H1 (cell line): ENCODE results near the gene RANBP17. TPM values are rescaled to one million over a fixed set of nuclear protein-coding genes. Genes with fewer than 3 reads are reported as not detected.

Experiments used
- CTCF ChIA-PET: fragments of 300-600 bp; sonication (Branson Sonifier 250); formaldehyde crosslinking; loops from one replicate; lab custom pipeline; 2021; ENCODE audit not compliant: partially characterized antibody; lab: Charles Lee
- POLR2A ChIA-PET: fragments of 300-600 bp; sonication (Branson Sonifier 250); formaldehyde crosslinking; loops from one replicate; lab custom pipeline; 2021; ENCODE audit warnings: inconsistent platforms; ENCODE audit not compliant: partially characterized antibody; lab: Charles Lee
- DNase-seq, 2 experiments: peaks; one replicate each; pipeline versions ENCODE4 v3.0.0 to v3.0.0-alpha.2; 2010 to 2022; ENCODE audit warnings: low spot score in 2 of 2, low read depth in 1 of 2, mixed read lengths in 1 of 2
- FAIRE-seq: peaks from 2 replicates; lab custom pipeline; 2011; peaks lifted over from hg19 to GRCh38; lab: Jason Lieb, UNC
- H2AFZ ChIP-seq: 2 replicates; pipeline ENCODE4 v1.8.1; 2012; ENCODE audit warnings: low read length, inconsistent platforms
- H2AK5ac ChIP-seq: 2 replicates; pipeline ENCODE4 v1.6.1; 2013; ENCODE audit warnings: low read depth, low read length
- H2BK120ac ChIP-seq: replicated peaks from 2 replicates; pipeline ENCODE3; 2013; ENCODE audit warnings: low read depth, low read length, inconsistent platforms
- H2BK12ac ChIP-seq: 2 replicates; pipeline ENCODE4 v1.6.1; 2013; ENCODE audit warnings: low read depth, low read length
- H2BK15ac ChIP-seq: 2 replicates; pipeline ENCODE4 v1.6.1; 2013; ENCODE audit warnings: low read length
- H2BK20ac ChIP-seq: 2 replicates; pipeline ENCODE4 v1.6.1; 2013; ENCODE audit warnings: low read length
- H2BK5ac ChIP-seq: 2 replicates; pipeline ENCODE4 v1.6.1; 2013; ENCODE audit warnings: low read depth, low read length
- H3K14ac ChIP-seq: 2 replicates; pipeline ENCODE4 v1.6.1; 2013; ENCODE audit warnings: inconsistent platforms; ENCODE audit not compliant: insufficient read length
- H3K18ac ChIP-seq: 2 replicates; pipeline ENCODE4 v1.6.1; 2013; ENCODE audit warnings: low read length; ENCODE audit errors: extremely low read depth
- H3K23ac ChIP-seq: 2 replicates; pipeline ENCODE4 v1.6.1; 2013; ENCODE audit warnings: inconsistent platforms; ENCODE audit not compliant: insufficient read length
- H3K23me2 ChIP-seq: 2 replicates; pipeline ENCODE4 v1.6.1; 2013; ENCODE audit warnings: low read depth, low read length
- H3K27ac ChIP-seq: 2 replicates; pipeline ENCODE4 v1.6.1; 2011; ENCODE audit warnings: low read depth, low read length, inconsistent platforms
- H3K27me3 ChIP-seq, 4 experiments: replicated peaks in 1 of 4; 1 replicate in 1 of 4; 2 replicates in 3 of 4; pipeline versions ENCODE4 v1.6.1 to v1.8.1; 2011 to 2013; ENCODE audit warnings: low read length in 3 of 4, mild to moderate bottlenecking in 3 of 4, inconsistent platforms in 2 of 4, mixed read lengths in 2 of 4, moderate library complexity in 1 of 4; ENCODE audit not compliant: control insufficient read depth in 3 of 4, insufficient read depth in 3 of 4; ENCODE audit errors: extremely low read depth in 1 of 4
- H3K36me3 ChIP-seq, 4 experiments: 2 replicates each; pipeline versions ENCODE4 v1.6.1 to v1.8.1; 2011 to 2013; ENCODE audit warnings: mild to moderate bottlenecking in 4 of 4, low read length in 3 of 4, moderate library complexity in 2 of 4, control low read depth in 1 of 4, inconsistent platforms in 1 of 4; ENCODE audit not compliant: insufficient read depth in 4 of 4, control insufficient read depth in 2 of 4
- H3K4ac ChIP-seq: replicated peaks from 2 replicates; pipeline ENCODE3; 2013; ENCODE audit warnings: low read length, low read depth, mixed read lengths, inconsistent platforms; ENCODE audit not compliant: insufficient read length
- H3K4me1 ChIP-seq, 4 experiments: replicated peaks in 1 of 4; 1 replicate in 1 of 4; 2 replicates in 3 of 4; pipeline versions ENCODE4 v1.6.1 to v1.8.1; 2011 to 2013; ENCODE audit warnings: low read length in 3 of 4, inconsistent platforms in 2 of 4, mixed read lengths in 1 of 4; ENCODE audit not compliant: insufficient read depth in 4 of 4, control insufficient read depth in 3 of 4
- H3K4me2 ChIP-seq, 2 experiments: 2 replicates each; pipeline versions ENCODE4 v1.6.1 to v1.8.1; 2011 to 2013; ENCODE audit warnings: low read depth in 2 of 2, low read length in 2 of 2, control low read depth in 1 of 2, inconsistent platforms in 1 of 2, mild to moderate bottlenecking in 1 of 2; ENCODE audit not compliant: insufficient read depth in 1 of 2
- H3K4me3 ChIP-seq, 4 experiments: fragments of 200-600, 300-600 bp in 1 of 4; sonication (generic), shearing (Covaris generic), sonication (Bioruptor Twin) in 1 of 4; 2 replicates each; pipeline versions ENCODE4 v1.5.1 to v1.8.1; 2011 to 2016; ENCODE audit warnings: low read length in 4 of 4, low read depth in 3 of 4, control low read depth in 2 of 4, inconsistent platforms in 2 of 4, mild to moderate bottlenecking in 2 of 4, mixed read lengths in 1 of 4, moderate library complexity in 1 of 4; ENCODE audit not compliant: insufficient read depth in 2 of 4; ENCODE audit errors: extremely low read depth in 1 of 4
- H3K56ac ChIP-seq: replicated peaks from 2 replicates; pipeline ENCODE3; 2013; ENCODE audit warnings: low read depth, mild to moderate bottlenecking, mixed read lengths, low read length, inconsistent platforms; ENCODE audit not compliant: insufficient read length
- H3K79me1 ChIP-seq: 2 replicates; pipeline ENCODE4 v1.6.1; 2013; ENCODE audit warnings: low read depth, low read length, control low read depth
- H3K79me2 ChIP-seq, 2 experiments: 2 replicates each; pipeline versions ENCODE4 v1.6.1 to v1.8.1; 2012 to 2013; ENCODE audit warnings: low read length in 2 of 2, mild to moderate bottlenecking in 2 of 2, inconsistent platforms in 1 of 2; ENCODE audit not compliant: insufficient read depth in 2 of 2, control insufficient read depth in 1 of 2
- H3K9ac ChIP-seq, 4 experiments: replicated peaks in 1 of 4; 1 replicate in 1 of 4; 2 replicates in 3 of 4; pipeline versions ENCODE4 v1.6.1 to v1.8.1; 2011 to 2013; ENCODE audit warnings: low read depth in 3 of 4, low read length in 3 of 4, control low read depth in 2 of 4, mild to moderate bottlenecking in 2 of 4, moderate library complexity in 2 of 4, inconsistent platforms in 1 of 4; ENCODE audit errors: extremely low read depth in 1 of 4
- H3K9me3 ChIP-seq, 2 experiments: 2 replicates each; pipeline versions ENCODE4 v1.6.1 to v1.8.1; 2012 to 2013; ENCODE audit warnings: mild to moderate bottlenecking in 2 of 2, moderate library complexity in 2 of 2, control low read depth in 1 of 2, inconsistent platforms in 1 of 2, low read depth in 1 of 2, low read length in 1 of 2, mixed read lengths in 1 of 2; ENCODE audit not compliant: insufficient read depth in 2 of 2
- H4K20me1 ChIP-seq, 2 experiments: replicated peaks in 1 of 2; 2 replicates each; pipeline versions ENCODE3 to v1.8.1; 2011 to 2013; ENCODE audit warnings: inconsistent platforms in 2 of 2, low read length in 2 of 2, mild to moderate bottlenecking in 1 of 2; ENCODE audit not compliant: insufficient read depth in 2 of 2, control insufficient read depth in 1 of 2
- H4K5ac ChIP-seq: 2 replicates; pipeline ENCODE4 v1.6.1; 2013; ENCODE audit warnings: low read length, low read depth, mixed read lengths, inconsistent platforms; ENCODE audit not compliant: insufficient read length
- H4K8ac ChIP-seq: 2 replicates; pipeline ENCODE4 v1.8.0; 2013; ENCODE audit warnings: mild to moderate bottlenecking, moderate library complexity, low read length, inconsistent platforms; ENCODE audit not compliant: insufficient read depth; ENCODE audit errors: extremely low read depth
- H4K91ac ChIP-seq: replicated peaks from 2 replicates; pipeline ENCODE3; 2013; ENCODE audit warnings: low read length, mixed read lengths, inconsistent platforms; ENCODE audit not compliant: insufficient read length
- FOSL1 ChIP-seq: IDR thresholded peaks from 2 replicates; pipeline ENCODE4 v1.6.1; 2011; ENCODE audit warnings: mild to moderate bottlenecking, low read depth, low read length, moderate library complexity; ENCODE audit not compliant: insufficient read depth
- HDAC2 ChIP-seq, 2 experiments: fragments of 300-600 bp in 1 of 2; sonication (generic) in 1 of 2; IDR thresholded peaks; 2 replicates each; pipeline ENCODE4 v1.6.1; 2011 to 2012; ENCODE audit warnings: low read depth in 2 of 2, low read length in 2 of 2, mild to moderate bottlenecking in 2 of 2, moderate library complexity in 2 of 2, borderline replicate concordance in 1 of 2, inconsistent platforms in 1 of 2
- JUND ChIP-seq: IDR thresholded peaks from 2 replicates; pipeline ENCODE4 v1.6.1; 2011; ENCODE audit warnings: mild to moderate bottlenecking, improper control_type of control experiment, low read length
- SAP30 ChIP-seq: fragments of 300-600 bp; sonication (generic); IDR thresholded peaks from 2 replicates; pipeline ENCODE4 v1.7.1; 2012; ENCODE audit warnings: low read length, moderate library complexity, mild to moderate bottlenecking, inconsistent platforms; ENCODE audit not compliant: insufficient read depth, insufficient replicate concordance
- SUZ12 ChIP-seq: fragments of 200-600 bp; sonication (generic); IDR thresholded peaks from 2 replicates; pipeline ENCODE4 v1.6.1; 2012; ENCODE audit warnings: mild to moderate bottlenecking, inconsistent platforms, low read length, moderate library complexity, mixed read lengths
- YY1 ChIP-seq: IDR thresholded peaks from 2 replicates; pipeline ENCODE4 v1.6.1; 2011; ENCODE audit warnings: low read depth, mild to moderate bottlenecking, low read length
- WGBS, 2 experiments: shearing (Covaris generic) in 1 of 2; methylation state at CpG; one replicate each; pipeline versions ENCODE4 v1.1.6 to v1.1.7; 2013 to 2015; ENCODE audit warnings: low lambda C conversion rate in 2 of 2, mixed read lengths in 2 of 2, inconsistent platforms in 1 of 2, low coverage in 1 of 2, missing lambda C conversion rate in 1 of 2; ENCODE audit not compliant: insufficient replicate concordance in 2 of 2, insufficient coverage in 1 of 2, insufficient read length in 1 of 2; ENCODE audit errors: extremely low coverage in 1 of 2, missing lambda C conversion rate in 1 of 2; 5-methylcytosine and 5-hydroxymethylcytosine counted together
- polyA plus RNA-seq, 7 experiments: library from polyadenylated mRNA; depleted of rRNA in 3 of 7; stranded (reverse) in 5 of 7; unstranded in 2 of 7; fragments of >200 nt in 5 of 7; fragments of 200-250 nt in 2 of 7; gene quantifications; 1 replicate in 5 of 7; 2 replicates in 1 of 7; 4 replicates in 1 of 7; pipeline versions ENCODE4 v1.2.1 to v1.2.3, GENCODE V29; 2011 to 2013; ENCODE audit warnings: missing spikeins in 2 of 7, mixed read lengths in 2 of 7
- total RNA-seq: library from RNA; stranded (reverse); fragmentation: NEBNext Ultra II Directional; extraction: Animal tissue kit (Norgen Biotek cat#: 25700); gene quantifications from 2 replicates; pipeline ENCODE4 v1.2.1, GENCODE V29; 2021

The RANBP17 gene
- total and polyA plus RNA-seq, 2 of the 8 experiments (the other 6 are each of a cell fraction or from before 2014, with no cell fraction given): 8.6 to 21.3 TPM

GRCh38 chr5:170903075-170903474 is 41.3 kb downstream of the RANBP17 start:
- 84% methylated on average over 8 of the region's 8 CpGs; no CpG with 5 or more reads in 1 of the 2 experiments for WGBS, 2 experiments

More at GRCh38 chr5:170903075-170903474, 41.3 kb downstream of the RANBP17 start:
- Histone ChIP-seq H2BK12ac (no peak overlapping the region), H3K36me3 (no peaks in the 10 kb centered on the region; a peak in 1 of 8 replicates), H3K4me1 (no peaks in the 10 kb centered on the region; a peak in 1 of 7 replicates), H3K56ac (no peak overlapping the region), H3K79me2 (no peaks in the 10 kb centered on the region; a peak in 1 of 4 replicates), H3K4ac (no peak overlapping the region), H2AK5ac (no peak overlapping the region), H3K4me3 (no peak overlapping the region; a peak in 1 of 8 replicates), H3K9ac (no peak overlapping the region), H3K14ac (no peak overlapping the region), H2BK15ac (no peak overlapping the region), H3K27me3 (no peaks in the 10 kb centered on the region), H2AFZ (no peak overlapping the region), H4K91ac (no peak overlapping the region), H3K4me2 (no peak overlapping the region), H4K8ac (no peak overlapping the region), H3K79me1 (no peaks in the 10 kb centered on the region), H3K23me2 (no peaks in the 10 kb centered on the region), H4K5ac (no peak overlapping the region), H2BK120ac (no peak overlapping the region), H2BK20ac (no peak overlapping the region), H3K9me3 (no peaks in the 10 kb centered on the region), H3K18ac (no peak overlapping the region), H3K27ac (no peak overlapping the region), H3K23ac (no peak overlapping the region), H2BK5ac (no peak overlapping the region), H4K20me1 (no peaks in the 10 kb centered on the region)
- no peak for FAIRE-seq
- POLR2A ChIA-PET: interaction anchor here (1.1 kb wide), 1 partner anchor 251 kb away, joined by 3 read pairs; no protein-coding TSS in a partner anchor
- CTCF ChIA-PET: interaction anchor here (1.2 to 1.6 kb wide), 2 partner anchors 8 to 9 kb away, joined by 4 read pairs; no protein-coding TSS in a partner anchor
- DNase-seq: peak in 1 of 2 experiments; percentile 46
- TF ChIP-seq HDAC2 (IDR thresholded peaks at IDR 0.05; ENCODE audit: borderline replicate concordance in 1 of 2, low read depth in 2 of 2, low read length in 2 of 2) (no peak), SUZ12 (no peak), JUND (no peak), SAP30 (no peak), YY1 (0 out of 2 replicates have a peak, but pooled peaks have one; percentile 52), FOSL1 (no peak)
